H9 (cell line): ENCODE results near the gene FOXM1. TPM values are rescaled to one million over a fixed set of nuclear protein-coding genes. Genes with fewer than 3 reads are reported as not detected.
A peak's percentile ranks its signal among the peaks of the same experiment; 100 is the strongest.
"Not testable (repeated sequence)": the region's sequence is repeated elsewhere in the genome, so short reads cannot be mapped to it uniquely, and the experiment has no call there.

ENCODE experiments used
- DNase-seq: peaks from one replicate; pipeline ENCODE4 v3.0.0-alpha.2; 2017
- H2AFZ ChIP-seq: one replicate; pipeline ENCODE4 v1.6.1; 2013; ENCODE audit warnings: mild to moderate bottlenecking, low read length, control low read depth, moderate library complexity
- H2AK5ac ChIP-seq: 2 replicates; pipeline ENCODE4 v1.6.1; 2013; ENCODE audit warnings: low read length, control low read depth, mixed read lengths; ENCODE audit not compliant: insufficient read length
- H2BK120ac ChIP-seq: one replicate; pipeline ENCODE4 v1.6.1; 2013; ENCODE audit warnings: low read depth, mild to moderate bottlenecking, low read length, control low read depth, inconsistent platforms; ENCODE audit not compliant: poor library complexity, severe bottlenecking
- H2BK12ac ChIP-seq: 2 replicates; pipeline ENCODE4 v1.6.1; 2013; ENCODE audit warnings: low read length, control low read depth, mixed read lengths, low read depth; ENCODE audit not compliant: insufficient read length
- H2BK15ac ChIP-seq: 2 replicates; pipeline ENCODE4 v1.6.1; 2013; ENCODE audit warnings: low read depth, low read length, control low read depth
- H2BK20ac ChIP-seq: one replicate; pipeline ENCODE4 v1.6.1; 2013; ENCODE audit warnings: low read depth, mild to moderate bottlenecking, low read length, control low read depth, inconsistent platforms; ENCODE audit not compliant: poor library complexity, severe bottlenecking
- H2BK5ac ChIP-seq: 2 replicates; pipeline ENCODE4 v1.6.1; 2013; ENCODE audit warnings: low read length, control low read depth, mixed read lengths; ENCODE audit not compliant: insufficient read length
- H3K14ac ChIP-seq: 2 replicates; pipeline ENCODE4 v1.6.1; 2013; ENCODE audit warnings: low read length, control low read depth; ENCODE audit not compliant: insufficient read depth
- H3K18ac ChIP-seq: 2 replicates; pipeline ENCODE4 v1.6.1; 2013; ENCODE audit warnings: low read depth, mild to moderate bottlenecking, mixed read lengths, low read length, control low read depth; ENCODE audit not compliant: insufficient read length
- H3K23ac ChIP-seq: 2 replicates; pipeline ENCODE4 v1.6.1; 2013; ENCODE audit warnings: low read length, control low read depth, mixed read lengths, low read depth; ENCODE audit not compliant: insufficient read length
- H3K23me2 ChIP-seq: 2 replicates; pipeline ENCODE4 v1.6.1; 2013; ENCODE audit warnings: low read depth, mild to moderate bottlenecking, mixed read lengths, low read length, control low read depth; ENCODE audit not compliant: insufficient read length, poor library complexity, severe bottlenecking
- H3K27ac ChIP-seq: 2 replicates; pipeline ENCODE4 v1.5.1; 2013; ENCODE audit warnings: low read length, control low read depth, mixed read lengths, low read depth; ENCODE audit not compliant: insufficient read length
- H3K27me3 ChIP-seq: 2 replicates; pipeline ENCODE4 v1.6.1; 2013; ENCODE audit warnings: low read length, control low read depth, inconsistent platforms; ENCODE audit not compliant: insufficient read depth
- H3K4ac ChIP-seq: 2 replicates; pipeline ENCODE4 v1.6.1; 2013; ENCODE audit warnings: low read depth, mild to moderate bottlenecking, control low read depth, inconsistent platforms, low read length, moderate library complexity
- H3K4me1 ChIP-seq: 2 replicates; pipeline ENCODE4 v1.6.1; 2013; ENCODE audit warnings: low read length, control low read depth, inconsistent platforms; ENCODE audit not compliant: insufficient read depth
- H3K4me2 ChIP-seq: 2 replicates; pipeline ENCODE4 v1.6.1; 2013; ENCODE audit warnings: low read length, control low read depth, mixed read lengths; ENCODE audit not compliant: insufficient read length, insufficient read depth
- H3K56ac ChIP-seq: 2 replicates; pipeline ENCODE4 v1.6.1; 2013; ENCODE audit warnings: low read depth, mild to moderate bottlenecking, mixed read lengths, low read length, control low read depth; ENCODE audit not compliant: insufficient read length
- H3K79me1 ChIP-seq: 2 replicates; pipeline ENCODE4 v1.6.1; 2013; ENCODE audit warnings: low read depth, mild to moderate bottlenecking, moderate library complexity, low read length, control low read depth, inconsistent platforms; ENCODE audit not compliant: insufficient read depth, poor library complexity, severe bottlenecking
- H3K79me2 ChIP-seq: 2 replicates; pipeline ENCODE4 v1.6.1; 2013; ENCODE audit warnings: low read length, control low read depth, inconsistent platforms; ENCODE audit not compliant: insufficient read depth
- H3K9ac ChIP-seq: 2 replicates; pipeline ENCODE4 v1.6.1; 2013; ENCODE audit warnings: low read length, control low read depth, mixed read lengths; ENCODE audit not compliant: insufficient read length; ENCODE audit errors: extremely low read depth
- H3K9me3 ChIP-seq: one replicate; pipeline ENCODE4 v1.6.1; 2013; ENCODE audit warnings: low read depth, low read length, inconsistent platforms; ENCODE audit not compliant: control insufficient read depth
- H3T11ph ChIP-seq: one replicate; pipeline ENCODE4 v1.6.1; 2013; ENCODE audit warnings: mild to moderate bottlenecking, low read length, control low read depth, inconsistent platforms
- H4K20me1 ChIP-seq: one replicate; pipeline ENCODE4 v1.6.1; 2013; ENCODE audit not compliant: control insufficient read depth, insufficient read length, insufficient read depth
- H4K5ac ChIP-seq: 2 replicates; pipeline ENCODE4 v1.6.1; 2013; ENCODE audit warnings: low read depth, mild to moderate bottlenecking, mixed read lengths, low read length, control low read depth; ENCODE audit not compliant: insufficient read length
- H4K8ac ChIP-seq: replicated peaks from 2 replicates; pipeline ENCODE4 v1.6.1; 2013; ENCODE audit warnings: low read length, control low read depth, mixed read lengths, low read depth; ENCODE audit not compliant: insufficient read length
- H4K91ac ChIP-seq: 2 replicates; pipeline ENCODE4 v1.6.1; 2013; ENCODE audit warnings: low read depth, mild to moderate bottlenecking, moderate library complexity, mixed read lengths, low read length, control low read depth; ENCODE audit not compliant: insufficient read length
- H3K27ac Mint-ChIP-seq, 3 experiments: 2 replicates in 2 of 3; 3 replicates in 1 of 3; pipeline ENCODE4 v1.8.0; 2020 to 2021; ENCODE audit warnings: mixed read lengths in 3 of 3, mild to moderate bottlenecking in 1 of 3, moderate library complexity in 1 of 3
- H3K27me3 Mint-ChIP-seq: 2 replicates; pipeline ENCODE4 v1.8.0; 2021; ENCODE audit warnings: low read depth, mild to moderate bottlenecking, moderate library complexity, mixed read lengths
- H3K36me3 Mint-ChIP-seq, 3 experiments: 2 replicates in 2 of 3; 3 replicates in 1 of 3; pipeline ENCODE4 v1.8.0; 2020 to 2021; ENCODE audit warnings: low read depth in 3 of 3, mixed read lengths in 3 of 3; ENCODE audit not compliant: insufficient read depth in 1 of 3
- H3K4me1 Mint-ChIP-seq, 2 experiments: 2 replicates each; pipeline ENCODE4 v1.8.0; 2020; ENCODE audit warnings: mixed read lengths in 2 of 2
- H3K4me3 Mint-ChIP-seq, 2 experiments: 2 replicates in 1 of 2; 3 replicates in 1 of 2; pipeline ENCODE4 v1.8.0; 2020 to 2021; ENCODE audit warnings: mild to moderate bottlenecking in 2 of 2, mixed read lengths in 2 of 2, moderate library complexity in 1 of 2
- H3K9me3 Mint-ChIP-seq, 2 experiments: 2 replicates in 1 of 2; 3 replicates in 1 of 2; pipeline ENCODE4 v1.8.0; 2020; ENCODE audit warnings: mild to moderate bottlenecking in 2 of 2, mixed read lengths in 2 of 2, moderate library complexity in 1 of 2
- CTCF ChIP-seq: fragments of 200-600 bp; sonication (generic); conservative IDR thresholded peaks from 3 replicates; pipeline ENCODE4 v1.8.0; 2021; ENCODE audit warnings: antibody characterized with exemption, mild to moderate bottlenecking
- WGBS: extraction: QIAGEN DNeasy Blood & Tissue Kit; methylation state at CpG from one replicate; pipeline ENCODE4 v1.1.7; 2013; ENCODE audit warnings: missing lambda C conversion rate, low lambda C conversion rate, mixed read lengths; ENCODE audit not compliant: insufficient read length; ENCODE audit errors: extremely low coverage; 5-methylcytosine and 5-hydroxymethylcytosine counted together
- total RNA-seq: library from RNA; stranded (reverse); gene quantifications from 2 replicates; pipeline ENCODE4 v1.2.1, GENCODE V29; 2021

FOXM1 gene
- total RNA-seq, 1 experiment from 2014 or later, result 109 TPM

DNA sequence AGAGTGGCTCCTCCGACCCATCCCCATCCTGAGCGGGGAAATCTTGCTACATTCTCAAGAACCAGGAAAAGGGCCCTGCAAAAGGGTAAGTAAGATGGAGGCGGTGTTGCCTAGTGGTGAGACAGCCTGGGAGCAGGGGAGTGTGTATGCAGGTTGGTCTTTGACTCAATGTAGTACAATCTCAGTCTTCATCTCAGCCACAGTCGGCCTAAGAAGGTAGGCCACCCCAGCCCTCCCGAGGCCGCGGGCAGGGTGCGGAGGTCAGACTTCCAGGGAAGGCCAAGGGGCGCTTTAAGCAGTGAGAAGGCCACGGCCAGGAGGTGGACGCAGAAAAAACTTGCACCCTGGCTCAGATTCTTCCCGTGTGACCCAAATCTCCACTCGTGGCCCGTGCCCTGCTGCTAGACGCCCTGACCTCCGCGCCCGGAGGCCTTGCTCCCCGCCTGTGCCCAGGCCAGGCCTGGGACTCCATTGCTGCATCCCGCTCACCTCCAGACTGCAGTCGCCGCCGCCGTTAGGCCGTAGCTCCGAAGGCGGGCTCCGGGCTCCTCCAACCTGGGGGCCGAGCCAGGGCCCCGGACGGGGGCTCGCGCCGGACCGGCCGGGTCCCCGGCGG is 435 bp downstream of the FOXM1 start:
- Histone ChIP-seq H3K27ac (no peak overlapping the region), H3K14ac (peak overlapping the region; percentile 36), H4K91ac (no peak overlapping the region), H3T11ph (no peak overlapping the region), H2BK20ac (no peak overlapping the region), H3K18ac (no peak overlapping the region), H4K8ac (no peak overlapping the region), H3K4me1 (no peaks in the 10 kb centered on the region), H3K27me3 (no peaks in the 10 kb centered on the region), H3K9ac (peak overlapping the region; percentile 54), H2BK12ac (no peak overlapping the region), H2BK120ac (no peak overlapping the region), H4K5ac (no peak overlapping the region), H3K4me2 (peak overlapping the region; percentile 79), H2AK5ac (no peak overlapping the region), H3K23ac (no peak overlapping the region), H3K79me1 (no peaks in the 10 kb centered on the region), H4K20me1 (no peaks in the 10 kb centered on the region), H3K4ac (no peak overlapping the region), H3K9me3 (no peaks in the 10 kb centered on the region), H3K79me2 (peaks cover 7% of the 10 kb centered on the region; the same call in 1 of the 2 replicates), H2BK5ac (no peak overlapping the region), H2AFZ (no peak overlapping the region), H2BK15ac (no peak overlapping the region), H3K23me2 (peaks cover 14% of the 10 kb centered on the region), H3K56ac (no peak overlapping the region)
- H3K9me3 Mint-ChIP-seq, result 0 out of 5 replicates have a peak, but pooled peaks cover 0 to 2% of the 10 kb centered on the region in 2 experiments
- peaks cover 22 to 25% of the 10 kb centered on the region in 2 experiments for H3K4me1 Mint-ChIP-seq
- no peak for DNase-seq
- WGBS, result no CpG with 5 or more reads among the region's 38 CpGs
- H3K4me3 Mint-ChIP-seq, result peak overlapping the region; percentile 78 to 94
- no peaks in the 10 kb centered on the region for H3K27me3 Mint-ChIP-seq
- peak overlapping the region; percentile 22 to 91 (median 89) for H3K27ac Mint-ChIP-seq
- H3K36me3 Mint-ChIP-seq, result peaks cover 30 to 43% (median 32%) of the 10 kb centered on the region in 3 experiments
- no peak for TF ChIP-seq CTCF

DNA sequence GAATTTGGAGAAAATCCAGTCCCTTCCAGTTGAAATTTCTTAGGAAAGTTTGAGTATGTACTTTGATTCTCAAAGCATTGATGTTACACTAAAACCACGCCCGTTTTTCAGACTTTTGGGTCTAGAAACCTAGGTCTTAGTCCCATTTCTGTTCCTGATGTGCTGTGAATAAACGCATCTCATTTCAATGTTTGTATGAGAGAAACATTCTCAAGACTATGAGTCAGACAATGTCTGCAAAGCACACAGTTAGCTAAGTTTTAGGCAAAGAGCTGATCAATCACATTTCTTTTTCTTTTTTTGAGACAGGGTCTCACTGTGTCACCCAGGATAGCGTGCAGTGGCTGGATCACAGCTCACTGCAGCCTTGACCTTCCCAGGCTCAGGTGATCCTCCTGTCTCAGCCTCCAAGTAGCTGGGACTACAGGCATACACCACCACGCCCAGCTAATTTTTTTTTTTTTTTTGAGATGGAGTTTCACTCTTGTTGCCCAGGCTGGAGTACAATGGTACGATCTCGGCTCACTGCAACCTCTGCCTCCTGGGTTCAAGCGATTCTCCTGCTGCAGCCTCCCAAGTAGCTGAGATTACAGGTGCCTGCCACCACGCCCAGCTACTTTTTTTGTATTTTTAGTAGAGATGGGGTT is 7.9 kb downstream of the FOXM1 start:
- not testable (repeated sequence) for DNase-seq, H2BK12ac ChIP-seq, H4K91ac ChIP-seq, H3T11ph ChIP-seq, H3K4me1 ChIP-seq, H3K56ac ChIP-seq, H2BK15ac ChIP-seq, H3K9me3 Mint-ChIP-seq, H3K27ac Mint-ChIP-seq, H3K4ac ChIP-seq, H4K5ac ChIP-seq, H3K4me3 Mint-ChIP-seq, H4K8ac ChIP-seq, H3K27ac ChIP-seq, H3K9ac ChIP-seq, H3K27me3 ChIP-seq, H3K4me2 ChIP-seq, H2AFZ ChIP-seq, H3K9me3 ChIP-seq, H3K27me3 Mint-ChIP-seq, H3K18ac ChIP-seq, H3K14ac ChIP-seq, H2BK5ac ChIP-seq, H2BK120ac ChIP-seq, H2AK5ac ChIP-seq, H3K79me2 ChIP-seq, H2BK20ac ChIP-seq, H3K23ac ChIP-seq, H3K79me1 ChIP-seq, H4K20me1 ChIP-seq, H3K4me1 Mint-ChIP-seq, H3K23me2 ChIP-seq
- WGBS, result no CpG with 5 or more reads among the region's 9 CpGs
- H3K36me3 Mint-ChIP-seq, result peaks cover 49 to 84% (median 68%) of the 10 kb centered on the region in 3 experiments; a peak in 6 of 7 replicates
